Cardiac muscle cell (in vitro differentiated cells and primary cell): ENCODE measurements around the gene KRTAP25-1. TPM values are rescaled to one million over a fixed set of nuclear protein-coding genes. Genes with fewer than 3 reads are reported as not detected.

Experiments used
- polyA plus RNA-seq: library from polyadenylated mRNA; unstranded; fragments of >200 nt; fragmentation: Nextera tagmentation; extraction: Ambion mirVana; gene quantifications from 2 replicates; pipeline ENCODE4 v1.2.1, GENCODE V29; 2016
- total RNA-seq: library from RNA; depleted of rRNA; stranded (reverse); fragments of >200 nt; gene quantifications from 2 replicates; pipeline ENCODE4 v1.2.3, GENCODE V29; 2016

KRTAP25-1 gene
- total and polyA plus RNA-seq, 2 experiments from 2014 or later: not detected

Other genes with a start within 250 kb of the KRTAP25-1 start
- not detected in 2 replicates for gene CLDN17, start 122.7 kb downstream of the KRTAP25-1 start, total RNA-seq
- gene CLDN17, start 122.7 kb downstream of the KRTAP25-1 start, polyA plus RNA-seq: not detected in 2 replicates
- gene CLDN8, start 73.4 kb downstream of the KRTAP25-1 start, total RNA-seq: not detected in 2 replicates
- gene CLDN8, start 73.4 kb downstream of the KRTAP25-1 start, polyA plus RNA-seq: not detected in 2 replicates
- gene KRTAP24-1, start 6.6 kb downstream of the KRTAP25-1 start, total RNA-seq: not detected in 2 replicates
- gene KRTAP24-1, start 6.6 kb downstream of the KRTAP25-1 start, polyA plus RNA-seq: not detected in 2 replicates
- gene KRTAP26-1, start 30.8 kb upstream of the KRTAP25-1 start, total RNA-seq: not detected in 2 replicates
- not detected in 2 replicates for gene KRTAP26-1, start 30.8 kb upstream of the KRTAP25-1 start, polyA plus RNA-seq
- gene KRTAP27-1, start 48.2 kb upstream of the KRTAP25-1 start, total RNA-seq: not detected in 2 replicates
- not detected in 2 replicates for gene KRTAP27-1, start 48.2 kb upstream of the KRTAP25-1 start, polyA plus RNA-seq
- not detected in 2 replicates for gene KRTAP23-1, start 59.1 kb upstream of the KRTAP25-1 start, total RNA-seq
- gene KRTAP23-1, start 59.1 kb upstream of the KRTAP25-1 start, polyA plus RNA-seq: not detected in 2 replicates
- gene KRTAP13-2, start 82.8 kb upstream of the KRTAP25-1 start, total RNA-seq: not detected in 2 replicates
- not detected in 2 replicates for gene KRTAP13-2, start 82.8 kb upstream of the KRTAP25-1 start, polyA plus RNA-seq
- gene KRTAP13-1, start 106.5 kb upstream of the KRTAP25-1 start, total RNA-seq: not detected in 2 replicates
- gene KRTAP13-1, start 106.5 kb upstream of the KRTAP25-1 start, polyA plus RNA-seq: not detected in 2 replicates
- gene KRTAP13-3, start 136.4 kb upstream of the KRTAP25-1 start, total RNA-seq: not detected in 2 replicates
- not detected in 2 replicates for gene KRTAP13-3, start 136.4 kb upstream of the KRTAP25-1 start, polyA plus RNA-seq
- not detected in 2 replicates for gene KRTAP13-4, start 140.7 kb upstream of the KRTAP25-1 start, total RNA-seq
- not detected in 2 replicates for gene KRTAP13-4, start 140.7 kb upstream of the KRTAP25-1 start, polyA plus RNA-seq
- gene KRTAP15-1, start 150.8 kb upstream of the KRTAP25-1 start, total RNA-seq: not detected in 2 replicates
- gene KRTAP15-1, start 150.8 kb upstream of the KRTAP25-1 start, polyA plus RNA-seq: not detected in 2 replicates
- gene KRTAP19-1, start 190.9 kb upstream of the KRTAP25-1 start, total RNA-seq: not detected in 2 replicates
- not detected in 2 replicates for gene KRTAP19-1, start 190.9 kb upstream of the KRTAP25-1 start, polyA plus RNA-seq
- gene KRTAP19-2, start 197.9 kb upstream of the KRTAP25-1 start, total RNA-seq: not detected in 2 replicates
- not detected in 2 replicates for gene KRTAP19-2, start 197.9 kb upstream of the KRTAP25-1 start, polyA plus RNA-seq
- not detected in 2 replicates for gene KRTAP19-3, start 202.5 kb upstream of the KRTAP25-1 start, total RNA-seq
- gene KRTAP19-3, start 202.5 kb upstream of the KRTAP25-1 start, polyA plus RNA-seq: not detected in 2 replicates
- not detected in 2 replicates for gene KRTAP19-4, start 207.7 kb upstream of the KRTAP25-1 start, total RNA-seq
- gene KRTAP19-4, start 207.7 kb upstream of the KRTAP25-1 start, polyA plus RNA-seq: not detected in 2 replicates
- not detected in 2 replicates for gene KRTAP19-5, start 212.6 kb upstream of the KRTAP25-1 start, total RNA-seq
- not detected in 2 replicates for gene KRTAP19-5, start 212.6 kb upstream of the KRTAP25-1 start, polyA plus RNA-seq